ENCODE measurements around the gene SSB. TPM values are rescaled to one million over a fixed set of nuclear protein-coding genes. Genes with fewer than 3 reads are reported as not detected.
A peak's percentile ranks its signal among the peaks of the same experiment; 100 is the strongest.

The SSB gene
- total and polyA plus RNA-seq, 2 of the 13 experiments (the other 11 are each of a cell fraction or from before 2014, with no cell fraction given), result 109 to 208 TPM

- TF ChIP-seq ZNF780A (CRISPR knock-in tag; IDR thresholded peaks at IDR 0.05), result no peak
- TF ChIP-seq, protein P1, sequence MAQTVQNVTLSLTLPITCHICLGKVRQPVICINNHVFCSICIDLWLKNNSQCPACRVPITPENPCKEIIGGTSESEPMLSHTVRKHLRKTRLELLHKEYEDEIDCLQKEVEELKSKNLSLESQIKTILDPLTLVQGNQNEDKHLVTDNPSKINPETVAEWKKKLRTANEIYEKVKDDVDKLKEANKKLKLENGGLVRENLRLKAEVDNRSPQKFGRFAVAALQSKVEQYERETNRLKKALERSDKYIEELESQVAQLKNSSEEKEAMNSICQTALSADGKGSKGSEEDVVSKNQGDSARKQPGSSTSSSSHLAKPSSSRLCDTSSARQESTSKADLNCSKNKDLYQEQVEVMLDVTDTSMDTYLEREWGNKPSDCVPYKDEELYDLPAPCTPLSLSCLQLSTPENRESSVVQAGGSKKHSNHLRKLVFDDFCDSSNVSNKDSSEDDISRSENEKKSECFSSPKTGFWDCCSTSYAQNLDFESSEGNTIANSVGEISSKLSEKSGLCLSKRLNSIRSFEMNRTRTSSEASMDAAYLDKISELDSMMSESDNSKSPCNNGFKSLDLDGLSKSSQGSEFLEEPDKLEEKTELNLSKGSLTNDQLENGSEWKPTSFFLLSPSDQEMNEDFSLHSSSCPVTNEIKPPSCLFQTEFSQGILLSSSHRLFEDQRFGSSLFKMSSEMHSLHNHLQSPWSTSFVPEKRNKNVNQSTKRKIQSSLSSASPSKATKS (CRISPR knock-in tag; IDR thresholded peaks at IDR 0.05), result peak; percentile 84; the same call in 1 of the 2 replicates
- no peak for TF ChIP-seq ZNF441 (CRISPR knock-in tag; IDR thresholded peaks at IDR 0.05; ENCODE audit: borderline replicate concordance)
- TF ChIP-seq ZNF430 (CRISPR knock-in tag; IDR thresholded peaks at IDR 0.05), result no peak
- no peak for TF ChIP-seq GMEB2 (CRISPR knock-in tag; IDR thresholded peaks at IDR 0.05; ENCODE audit: low read depth)
- no peak for TF ChIP-seq ZFY (CRISPR knock-in tag; IDR thresholded peaks at IDR 0.05)
- TF ChIP-seq, protein P2, sequence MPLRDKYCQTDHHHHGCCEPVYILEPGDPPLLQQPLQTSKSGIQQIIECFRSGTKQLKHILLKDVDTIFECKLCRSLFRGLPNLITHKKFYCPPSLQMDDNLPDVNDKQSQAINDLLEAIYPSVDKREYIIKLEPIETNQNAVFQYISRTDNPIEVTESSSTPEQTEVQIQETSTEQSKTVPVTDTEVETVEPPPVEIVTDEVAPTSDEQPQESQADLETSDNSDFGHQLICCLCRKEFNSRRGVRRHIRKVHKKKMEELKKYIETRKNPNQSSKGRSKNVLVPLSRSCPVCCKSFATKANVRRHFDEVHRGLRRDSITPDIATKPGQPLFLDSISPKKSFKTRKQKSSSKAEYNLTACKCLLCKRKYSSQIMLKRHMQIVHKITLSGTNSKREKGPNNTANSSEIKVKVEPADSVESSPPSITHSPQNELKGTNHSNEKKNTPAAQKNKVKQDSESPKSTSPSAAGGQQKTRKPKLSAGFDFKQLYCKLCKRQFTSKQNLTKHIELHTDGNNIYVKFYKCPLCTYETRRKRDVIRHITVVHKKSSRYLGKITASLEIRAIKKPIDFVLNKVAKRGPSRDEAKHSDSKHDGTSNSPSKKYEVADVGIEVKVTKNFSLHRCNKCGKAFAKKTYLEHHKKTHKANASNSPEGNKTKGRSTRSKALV (CRISPR knock-in tag; IDR thresholded peaks at IDR 0.05), result no peak
- TF ChIP-seq, protein P3, sequence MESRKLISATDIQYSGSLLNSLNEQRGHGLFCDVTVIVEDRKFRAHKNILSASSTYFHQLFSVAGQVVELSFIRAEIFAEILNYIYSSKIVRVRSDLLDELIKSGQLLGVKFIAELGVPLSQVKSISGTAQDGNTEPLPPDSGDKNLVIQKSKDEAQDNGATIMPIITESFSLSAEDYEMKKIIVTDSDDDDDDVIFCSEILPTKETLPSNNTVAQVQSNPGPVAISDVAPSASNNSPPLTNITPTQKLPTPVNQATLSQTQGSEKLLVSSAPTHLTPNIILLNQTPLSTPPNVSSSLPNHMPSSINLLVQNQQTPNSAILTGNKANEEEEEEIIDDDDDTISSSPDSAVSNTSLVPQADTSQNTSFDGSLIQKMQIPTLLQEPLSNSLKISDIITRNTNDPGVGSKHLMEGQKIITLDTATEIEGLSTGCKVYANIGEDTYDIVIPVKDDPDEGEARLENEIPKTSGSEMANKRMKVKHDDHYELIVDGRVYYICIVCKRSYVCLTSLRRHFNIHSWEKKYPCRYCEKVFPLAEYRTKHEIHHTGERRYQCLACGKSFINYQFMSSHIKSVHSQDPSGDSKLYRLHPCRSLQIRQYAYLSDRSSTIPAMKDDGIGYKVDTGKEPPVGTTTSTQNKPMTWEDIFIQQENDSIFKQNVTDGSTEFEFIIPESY (CRISPR knock-in tag; IDR thresholded peaks at IDR 0.05), result no peak
- no peak for TF ChIP-seq PAWR (CRISPR knock-in tag; IDR thresholded peaks at IDR 0.05; ENCODE audit: borderline replicate concordance)
- no peak for TF ChIP-seq THAP7 (CRISPR knock-in tag; IDR thresholded peaks at IDR 0.05)
- peak; percentile 90 for TF ChIP-seq SOX5 (CRISPR knock-in tag; IDR thresholded peaks at IDR 0.05; ENCODE audit: borderline replicate concordance)
- peak; percentile 77 for TF ChIP-seq DRAP1 (CRISPR knock-in tag; IDR thresholded peaks at IDR 0.05)
- TF ChIP-seq U2AF2 (IDR thresholded peaks at IDR 0.05; ENCODE audit: low read depth, low read length), result no peak
- no peak for TF ChIP-seq DDIT3 (CRISPR knock-in tag; IDR thresholded peaks at IDR 0.05)
- TF ChIP-seq RFX3 (CRISPR knock-in tag; IDR thresholded peaks at IDR 0.05), result no peak
- TF ChIP-seq, protein P4, sequence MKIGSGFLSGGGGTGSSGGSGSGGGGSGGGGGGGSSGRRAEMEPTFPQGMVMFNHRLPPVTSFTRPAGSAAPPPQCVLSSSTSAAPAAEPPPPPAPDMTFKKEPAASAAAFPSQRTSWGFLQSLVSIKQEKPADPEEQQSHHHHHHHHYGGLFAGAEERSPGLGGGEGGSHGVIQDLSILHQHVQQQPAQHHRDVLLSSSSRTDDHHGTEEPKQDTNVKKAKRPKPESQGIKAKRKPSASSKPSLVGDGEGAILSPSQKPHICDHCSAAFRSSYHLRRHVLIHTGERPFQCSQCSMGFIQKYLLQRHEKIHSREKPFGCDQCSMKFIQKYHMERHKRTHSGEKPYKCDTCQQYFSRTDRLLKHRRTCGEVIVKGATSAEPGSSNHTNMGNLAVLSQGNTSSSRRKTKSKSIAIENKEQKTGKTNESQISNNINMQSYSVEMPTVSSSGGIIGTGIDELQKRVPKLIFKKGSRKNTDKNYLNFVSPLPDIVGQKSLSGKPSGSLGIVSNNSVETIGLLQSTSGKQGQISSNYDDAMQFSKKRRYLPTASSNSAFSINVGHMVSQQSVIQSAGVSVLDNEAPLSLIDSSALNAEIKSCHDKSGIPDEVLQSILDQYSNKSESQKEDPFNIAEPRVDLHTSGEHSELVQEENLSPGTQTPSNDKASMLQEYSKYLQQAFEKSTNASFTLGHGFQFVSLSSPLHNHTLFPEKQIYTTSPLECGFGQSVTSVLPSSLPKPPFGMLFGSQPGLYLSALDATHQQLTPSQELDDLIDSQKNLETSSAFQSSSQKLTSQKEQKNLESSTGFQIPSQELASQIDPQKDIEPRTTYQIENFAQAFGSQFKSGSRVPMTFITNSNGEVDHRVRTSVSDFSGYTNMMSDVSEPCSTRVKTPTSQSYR (CRISPR knock-in tag; IDR thresholded peaks at IDR 0.05; ENCODE audit: borderline replicate concordance), result no peak
- peak; percentile 58 for TF ChIP-seq ISL2 (CRISPR knock-in tag; IDR thresholded peaks at IDR 0.05)
Measured at GRCh38 chr2:169761251-169761969, 37.3 kb upstream of the SSB start (continued).

All from HepG2 (cell line).